ENCODE measurements around the gene ATXN1. TPM values are rescaled to one million over a fixed set of nuclear protein-coding genes. Genes with fewer than 3 reads are reported as not detected.

Gene ATXN1
- total and polyA plus RNA-seq, 2 of the 13 experiments (the other 11 are each of a cell fraction or from before 2014, with no cell fraction given): 20.7 to 39.5 TPM

GRCh38 chr6:16762550-16763477 lies 1.6 kb upstream of the ATXN1 start (continued):
- TF ChIP-seq ZNF687 (CRISPR knock-in tag; IDR thresholded peaks at IDR 0.05) (peak; percentile 49), ZKSCAN8 (CRISPR knock-in tag; IDR thresholded peaks at IDR 0.05; ENCODE audit: borderline replicate concordance) (peak; percentile 48; the same call in 1 of the 2 replicates), ZNF331 (CRISPR knock-in tag; IDR thresholded peaks at IDR 0.05) (peak; percentile 67; the same call in 1 of the 2 replicates), UBTF (CRISPR knock-in tag; IDR thresholded peaks at IDR 0.05) (no peak), PATZ1 (CRISPR knock-in tag; IDR thresholded peaks at IDR 0.05) (0 out of 2 replicates have a peak, but pooled peaks have one; percentile 33), ZNF362 (CRISPR knock-in tag; IDR thresholded peaks at IDR 0.05; ENCODE audit: borderline replicate concordance) (peak; percentile 85), ZNF121 (CRISPR knock-in tag; IDR thresholded peaks at IDR 0.05) (0 out of 2 replicates have a peak, but pooled peaks have one; percentile 19), ZNF180 (CRISPR knock-in tag; IDR thresholded peaks at IDR 0.05; ENCODE audit: borderline replicate concordance, low read depth) (no peak), MIER3 (CRISPR knock-in tag; IDR thresholded peaks at IDR 0.05; ENCODE audit: borderline replicate concordance) (0 out of 2 replicates have a peak, but pooled peaks have one; percentile 54), ZNF556 (CRISPR knock-in tag; IDR thresholded peaks at IDR 0.05; ENCODE audit: borderline replicate concordance) (0 out of 2 replicates have a peak, but pooled peaks have one; percentile 36), ZNF672 (CRISPR knock-in tag; IDR thresholded peaks at IDR 0.05) (no peak), CTCF (CRISPR knock-in tag; IDR thresholded peaks at IDR 0.05) (peak; percentile 83), BCL6 (CRISPR knock-in tag; IDR thresholded peaks at IDR 0.05) (peak; percentile 96), ZNF12 (CRISPR knock-in tag; IDR thresholded peaks at IDR 0.05) (0 out of 2 replicates have a peak, but pooled peaks have one; percentile 42)
